GM12891 (cell line): ENCODE data around the gene ZNF606.

ENCODE experiments used
- PAX5 ChIP-seq: IDR thresholded peaks from 2 replicates; pipeline ENCODE4 v1.6.1; 2011; ENCODE audit warnings: low read length, moderate library complexity, mild to moderate bottlenecking; ENCODE audit not compliant: insufficient read depth, severe bottlenecking
- POLR2A ChIP-seq: IDR thresholded peaks from 2 replicates; pipeline ENCODE4 v1.6.1; 2011; ENCODE audit warnings: low read depth, low read length, control low read depth
- POLR2AphosphoS5 ChIP-seq: IDR thresholded peaks from 2 replicates; pipeline ENCODE4 v1.6.1; 2011; ENCODE audit warnings: low read depth, low read length, control low read depth

- TF ChIP-seq PAX5 (no peak), POLR2AphosphoS5 (no peak), POLR2A (no peak)
Measured at GRCh38 chr19:58003174-58003828, 681 bp upstream of the ZNF606 start.
